HG02970 (cell line): ENCODE results near the gene VAPA.

Experiments used
- ATAC-seq: cut with Tn5 transposase; IDR thresholded peaks from one replicate; pipeline ENCODE4 v1.9.1; 2021; ENCODE audit warnings: mild to moderate bottlenecking, moderate library complexity, moderate number of reproducible peaks; ENCODE audit not compliant: unreplicated experiment, low FRiP score

The VAPA gene

DNA sequence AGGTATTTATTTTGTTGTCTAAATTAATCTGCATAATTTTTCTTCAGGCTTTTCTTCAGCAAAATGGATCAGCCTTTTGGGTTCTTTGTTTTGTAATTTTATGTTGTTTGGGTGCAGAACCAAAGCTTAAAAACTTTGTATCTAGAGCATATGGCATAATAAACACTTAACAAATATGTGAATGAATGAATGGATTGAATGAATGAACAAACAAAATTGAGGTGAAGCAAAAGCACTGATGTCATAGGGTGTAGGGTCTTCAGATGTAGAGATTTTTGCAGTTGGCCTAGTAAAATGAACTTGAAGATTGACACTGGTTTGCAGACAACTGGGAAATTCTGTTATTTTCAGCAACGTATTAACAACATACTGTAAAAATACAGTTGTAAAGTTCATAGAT lies 17.3 kb downstream of the VAPA start:
- no peak for ATAC-seq

DNA sequence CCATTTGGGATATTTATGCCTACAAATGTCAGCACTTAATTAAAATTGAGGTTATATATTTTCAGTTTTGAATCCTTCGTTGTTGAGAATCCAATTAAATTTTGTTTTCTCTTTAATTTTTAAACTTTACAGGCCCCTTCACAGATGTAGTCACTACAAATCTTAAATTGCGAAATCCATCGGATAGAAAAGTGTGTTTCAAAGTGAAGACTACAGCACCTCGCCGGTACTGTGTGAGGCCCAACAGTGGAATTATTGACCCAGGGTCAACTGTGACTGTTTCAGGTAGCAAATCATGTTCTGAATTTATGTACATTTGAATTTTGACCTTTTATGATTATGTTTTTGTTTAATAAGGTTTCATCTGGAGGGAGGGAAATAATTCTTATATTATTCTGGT lies 17.9 kb downstream of the VAPA start:
- no peak for ATAC-seq

DNA sequence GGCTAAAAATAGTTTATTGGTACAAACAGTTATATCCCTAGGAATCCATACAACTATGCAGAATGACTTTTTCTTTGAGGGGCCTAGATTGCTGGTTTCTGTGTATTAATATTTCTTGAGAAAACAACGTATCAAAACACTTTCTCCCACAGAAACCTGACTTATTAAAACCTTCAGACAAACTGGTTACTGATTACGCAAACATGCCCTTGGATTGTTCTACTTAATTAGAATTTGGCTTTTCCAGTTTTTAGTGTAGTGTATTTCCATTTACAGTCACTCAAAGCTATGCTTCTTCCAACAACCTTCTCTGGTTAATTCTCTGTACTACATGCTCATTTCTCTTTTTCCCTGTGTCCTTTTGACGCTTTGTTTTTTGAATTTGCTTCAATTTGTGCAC lies 20.0 kb downstream of the VAPA start:
- ATAC-seq, result no peak

DNA sequence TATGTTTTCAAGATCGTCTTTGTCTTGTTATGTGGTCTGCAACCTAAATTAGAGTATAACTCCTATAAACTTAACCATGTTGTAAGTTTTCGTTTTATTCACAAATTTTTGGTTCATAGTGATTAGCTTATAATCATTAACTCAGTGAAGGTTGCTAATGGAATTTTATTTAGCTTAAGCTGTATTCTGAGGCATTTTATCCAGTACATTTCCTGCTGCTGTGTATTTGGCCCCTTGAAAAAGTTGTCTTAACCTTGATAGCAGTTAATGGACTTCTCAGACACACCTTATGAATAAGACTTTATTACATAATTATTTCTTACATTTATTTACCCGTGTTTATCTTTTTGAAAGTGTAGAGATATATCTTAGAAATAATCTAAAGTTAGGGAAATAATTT lies 20.5 kb downstream of the VAPA start:
- no peak for ATAC-seq

- ATAC-seq, result no peak
These were observed 27.3 kb downstream of the VAPA start for GRCh38 chr18:9941103-9941502.

DNA sequence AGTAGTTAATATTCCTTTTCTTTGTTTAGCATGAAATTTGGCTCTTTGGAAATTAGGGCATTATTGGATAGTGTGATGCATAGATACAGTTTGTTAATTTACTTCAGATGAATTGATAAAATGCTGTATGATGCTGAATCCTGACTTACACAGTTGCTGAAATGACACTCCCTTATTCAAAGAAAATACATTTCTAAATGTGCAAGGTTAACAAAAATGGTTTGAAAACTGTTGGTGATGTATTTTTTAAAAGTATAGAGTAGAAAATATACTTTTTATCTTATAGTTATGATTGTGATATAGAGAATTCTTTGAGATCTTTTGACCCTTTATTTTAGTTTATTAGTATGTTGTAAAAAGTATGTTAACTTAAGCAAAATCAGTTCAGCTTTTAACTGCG lies 27.8 kb downstream of the VAPA start:
- no peak for ATAC-seq

DNA sequence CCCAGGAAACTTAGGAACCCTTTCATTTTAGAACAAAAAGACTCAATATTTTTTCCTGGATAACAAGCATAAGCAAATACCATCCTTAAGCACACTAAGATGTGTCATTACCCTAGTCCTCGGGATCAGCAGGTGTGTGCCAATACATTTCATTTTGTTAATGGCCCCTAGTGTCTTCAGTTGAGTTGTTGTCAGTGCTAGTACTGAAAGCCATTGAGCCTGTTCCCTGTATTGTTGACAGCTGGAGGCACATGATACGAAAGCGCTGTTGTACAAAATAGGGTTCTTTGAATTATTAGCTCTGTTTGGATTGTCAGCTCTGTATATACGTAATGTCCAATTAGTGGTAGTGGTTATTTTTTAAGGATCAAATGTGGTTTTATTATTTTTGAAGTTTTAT lies 29.5 kb downstream of the VAPA start:
- no peak for ATAC-seq

GRCh38 chr18:9944805-9945204 lies 31.0 kb downstream of the VAPA start:
- ATAC-seq, result no peak

DNA sequence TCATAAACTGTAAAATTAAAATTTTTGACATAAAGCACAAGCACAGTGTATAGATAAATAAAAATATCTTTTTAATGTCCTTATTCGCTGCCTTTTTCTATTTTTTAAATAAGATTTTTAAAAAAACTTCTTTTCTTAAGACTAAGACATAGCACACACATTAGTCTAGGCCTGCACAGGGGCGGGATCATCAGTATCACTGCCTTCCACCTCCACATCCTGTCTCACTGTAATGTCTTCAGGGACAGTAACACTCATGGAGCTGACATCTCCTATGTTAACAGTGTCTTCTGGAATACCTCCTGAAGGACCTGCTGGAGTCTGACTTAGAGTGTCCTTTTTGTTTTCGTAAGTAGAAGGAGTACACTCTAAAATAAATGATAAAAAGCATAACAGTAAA lies 33.0 kb downstream of the VAPA start:
- ATAC-seq, result no peak

GRCh38 chr18:9947248-9947647 lies 33.4 kb downstream of the VAPA start:
- ATAC-seq, result no peak

- ATAC-seq, result no peak
These were observed 35.5 kb downstream of the VAPA start for GRCh38 chr18:9949315-9949714.

DNA sequence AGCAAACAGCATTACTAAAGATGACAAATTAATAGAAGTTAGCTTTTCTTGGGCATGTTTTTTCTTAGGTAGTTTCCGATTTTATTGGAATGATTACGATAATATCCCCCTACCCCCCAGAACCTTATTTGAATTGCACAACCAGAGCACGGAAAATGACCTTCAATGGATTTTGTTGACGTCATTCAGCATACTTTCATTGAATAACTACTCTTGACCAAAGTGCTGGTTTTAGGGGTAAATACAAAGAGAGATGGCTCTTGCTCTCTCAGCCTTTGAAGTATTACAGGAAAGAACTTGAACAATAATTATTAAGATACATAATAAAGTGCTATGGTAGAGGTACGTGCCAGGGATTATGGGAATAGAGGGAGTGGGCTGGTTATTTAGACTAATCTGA lies 36.0 kb downstream of the VAPA start:
- no peak for ATAC-seq

DNA sequence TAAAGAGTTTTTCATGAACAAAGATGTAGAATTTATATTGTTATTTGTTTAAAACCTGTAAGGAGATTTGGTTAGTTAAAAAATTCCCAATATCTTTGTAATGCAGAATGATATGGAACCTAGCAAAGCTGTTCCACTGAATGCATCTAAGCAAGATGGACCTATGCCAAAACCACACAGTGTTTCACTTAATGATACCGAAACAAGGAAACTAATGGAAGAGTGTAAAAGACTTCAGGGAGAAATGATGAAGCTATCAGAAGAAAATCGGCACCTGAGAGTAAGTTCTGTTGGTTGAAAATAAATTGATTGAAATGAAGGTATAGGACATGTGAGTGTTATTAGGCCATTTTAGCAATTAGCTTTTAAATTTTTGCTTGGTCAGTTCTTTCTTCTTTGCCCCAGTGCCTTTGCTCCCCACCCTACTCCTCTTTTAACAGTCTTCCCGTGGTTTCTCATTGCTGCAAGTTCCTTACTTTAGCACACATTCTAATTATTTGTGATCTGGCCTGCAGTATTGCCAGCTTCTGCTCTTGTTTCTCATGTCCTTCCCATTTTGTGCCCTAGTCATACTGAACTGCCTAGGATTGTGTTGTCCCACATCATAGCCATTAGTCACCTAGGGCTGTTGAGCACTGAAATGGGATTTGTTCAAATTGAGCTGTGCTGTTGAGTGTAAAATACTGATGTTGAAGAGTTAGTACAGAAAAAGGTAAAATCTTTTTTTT lies 36.6 kb downstream of the VAPA start:
- no peak for ATAC-seq

DNA sequence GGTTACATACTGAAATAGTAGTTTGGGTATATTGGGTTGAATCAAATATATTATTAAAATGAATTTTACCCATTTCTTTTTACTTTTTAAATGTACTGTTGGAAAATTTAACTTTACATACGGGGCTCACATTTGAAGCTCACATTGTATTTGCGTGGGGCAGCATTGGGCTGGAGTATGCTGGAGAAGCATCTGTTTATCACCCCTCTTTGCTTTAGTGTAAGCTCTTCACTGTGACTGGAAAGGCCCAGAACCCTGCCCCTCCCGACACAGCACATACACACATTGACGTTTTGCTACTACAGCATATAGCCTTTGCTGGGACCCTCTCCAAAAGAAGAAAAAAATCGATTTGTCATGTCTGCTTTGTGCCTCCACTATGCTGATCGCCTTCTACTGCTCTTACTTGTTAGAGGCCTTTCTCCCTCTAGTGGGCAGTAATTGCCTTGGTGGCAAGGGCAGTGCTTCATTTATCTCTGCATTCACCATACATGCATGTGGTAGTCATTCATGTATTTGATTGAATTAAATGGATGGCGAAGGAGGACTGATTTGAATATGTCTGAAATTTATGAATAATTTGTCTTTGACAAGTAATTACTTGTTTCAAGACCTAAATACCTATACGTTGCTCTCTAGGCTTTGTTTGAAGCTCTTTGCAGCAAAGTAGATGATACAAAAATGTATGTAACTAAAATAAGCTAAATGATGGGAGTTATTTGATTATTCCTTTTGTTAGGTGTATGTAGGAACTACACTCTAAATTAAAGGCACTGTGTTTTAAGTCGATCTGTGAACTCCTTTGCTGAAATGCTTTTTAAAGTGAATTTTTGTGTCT lies 37.4 kb downstream of the VAPA start:
- no peak for ATAC-seq

- no peak for ATAC-seq
These were observed 39.0 kb downstream of the VAPA start for GRCh38 chr18:9952633-9953416.

DNA sequence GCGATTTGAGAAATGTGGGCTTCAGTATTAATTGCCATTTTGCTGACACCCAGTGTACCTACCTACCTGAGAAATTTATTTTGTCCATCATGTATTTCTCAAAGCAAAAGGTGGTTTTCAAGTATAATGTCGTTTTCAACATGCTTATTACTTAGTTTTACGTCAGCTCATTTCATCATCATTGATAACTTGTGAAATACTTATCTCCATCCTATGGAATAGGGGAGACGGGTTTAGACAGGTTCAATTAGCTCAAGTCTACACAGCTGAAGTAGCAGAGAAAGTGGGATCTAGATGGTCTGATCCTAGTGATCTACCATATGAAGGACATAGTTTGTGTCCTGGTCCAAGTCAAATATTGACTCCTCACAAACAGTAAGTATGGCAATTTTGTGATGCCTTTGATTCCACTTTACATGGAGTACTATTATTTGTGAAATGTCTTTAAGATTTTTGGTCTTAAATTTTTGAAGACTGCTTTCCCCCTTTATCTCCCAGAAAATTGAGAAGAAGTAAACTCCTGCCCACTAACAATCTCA lies 45.1 kb downstream of the VAPA start:
- no peak for ATAC-seq

GRCh38 chr18:9959564-9959963 lies 45.7 kb downstream of the VAPA start:
- no peak for ATAC-seq

GRCh38 chr18:9960258-9960904 lies 46.6 kb downstream of the VAPA start:
- no peak for ATAC-seq

DNA sequence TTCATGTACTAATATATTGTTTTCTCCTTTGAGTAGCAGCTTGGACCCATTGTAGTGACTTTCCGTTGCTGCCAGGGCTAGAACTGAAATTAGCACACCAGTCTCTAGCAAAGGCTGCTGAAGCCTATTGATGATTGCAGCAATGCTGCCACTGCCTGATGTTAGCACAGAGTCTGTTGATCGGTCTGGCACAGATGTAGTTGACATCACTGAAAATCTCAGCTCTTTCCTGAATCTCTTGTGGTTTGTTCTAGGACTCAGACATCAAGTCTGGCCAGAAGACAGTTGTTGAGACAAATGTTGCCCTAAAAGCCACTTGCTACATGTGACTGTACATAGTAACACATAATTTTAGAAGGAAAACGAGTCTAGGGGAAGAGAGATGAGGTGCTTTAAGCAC lies 47.2 kb downstream of the VAPA start:
- ATAC-seq, result no peak
